Stomach (tissue), 4 donors: ENCODE results near the gene CAMKK2.

ENCODE experiments used
- POLR2AphosphoS5 ChIP-seq, 3 donors: sonication (generic); formaldehyde crosslinking; IDR thresholded peaks; one replicate each; pipeline ENCODE4 v1.6.1; 2016; ENCODE audit warnings: antibody characterized with exemption in 3 of 3
- TF ChIP-seq, protein P1 (sequence below), 7 experiments: fragments of 450-650 bp in 4 of 7; fragments of 200-600 bp in 3 of 7; sonication (generic) in 3 of 7; IDR thresholded peaks; one replicate each; pipeline ENCODE4 v1.5.1; 2016 to 2019; ENCODE audit warnings: antibody characterized with exemption in 7 of 7, control low read depth in 2 of 7, mild to moderate bottlenecking in 1 of 7

- TF ChIP-seq POLR2AphosphoS5 (IDR thresholded peaks at IDR 0.05), result no peak
- TF ChIP-seq, protein P1, sequence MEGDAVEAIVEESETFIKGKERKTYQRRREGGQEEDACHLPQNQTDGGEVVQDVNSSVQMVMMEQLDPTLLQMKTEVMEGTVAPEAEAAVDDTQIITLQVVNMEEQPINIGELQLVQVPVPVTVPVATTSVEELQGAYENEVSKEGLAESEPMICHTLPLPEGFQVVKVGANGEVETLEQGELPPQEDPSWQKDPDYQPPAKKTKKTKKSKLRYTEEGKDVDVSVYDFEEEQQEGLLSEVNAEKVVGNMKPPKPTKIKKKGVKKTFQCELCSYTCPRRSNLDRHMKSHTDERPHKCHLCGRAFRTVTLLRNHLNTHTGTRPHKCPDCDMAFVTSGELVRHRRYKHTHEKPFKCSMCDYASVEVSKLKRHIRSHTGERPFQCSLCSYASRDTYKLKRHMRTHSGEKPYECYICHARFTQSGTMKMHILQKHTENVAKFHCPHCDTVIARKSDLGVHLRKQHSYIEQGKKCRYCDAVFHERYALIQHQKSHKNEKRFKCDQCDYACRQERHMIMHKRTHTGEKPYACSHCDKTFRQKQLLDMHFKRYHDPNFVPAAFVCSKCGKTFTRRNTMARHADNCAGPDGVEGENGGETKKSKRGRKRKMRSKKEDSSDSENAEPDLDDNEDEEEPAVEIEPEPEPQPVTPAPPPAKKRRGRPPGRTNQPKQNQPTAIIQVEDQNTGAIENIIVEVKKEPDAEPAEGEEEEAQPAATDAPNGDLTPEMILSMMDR (IDR thresholded peaks at IDR 0.05), result no peak
Measured at GRCh38 chr12:121238086-121238485, 58.4 kb downstream of the CAMKK2 start.
